ENCODE data around the gene CCS.
A peak's percentile ranks its signal among the peaks of the same experiment; 100 is the strongest.
"Not testable (repeated sequence)": the region's sequence is repeated elsewhere in the genome, so short reads cannot be mapped to it uniquely, and the experiment has no call there.

CCS gene

GRCh38 chr11:66628061-66628603 lies 35.1 kb downstream of the CCS start:
- DNase-seq, result no peak

GRCh38 chr11:66629356-66629755 lies 36.4 kb downstream of the CCS start:
- DNase-seq, result no peak

DNA sequence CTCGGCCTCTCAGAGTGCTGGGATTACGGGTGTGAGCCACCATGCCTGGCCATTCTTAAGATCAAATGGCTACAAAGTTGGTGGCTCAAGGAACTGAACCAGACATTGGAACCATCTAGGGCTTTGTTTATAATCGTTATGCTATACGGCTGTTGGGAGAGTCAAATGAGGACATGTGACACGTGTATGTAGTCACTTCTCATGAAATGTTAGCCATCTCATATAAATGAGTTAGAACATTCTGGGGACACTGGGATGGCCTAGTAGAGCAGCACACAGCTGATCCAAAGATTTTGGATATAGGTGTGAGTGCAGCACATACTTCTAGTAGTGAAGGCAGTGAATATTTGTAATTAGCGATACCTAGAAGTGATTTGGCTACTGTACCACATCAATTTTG lies 38.9 kb downstream of the CCS start:
- DNase-seq, result no peak

DNA sequence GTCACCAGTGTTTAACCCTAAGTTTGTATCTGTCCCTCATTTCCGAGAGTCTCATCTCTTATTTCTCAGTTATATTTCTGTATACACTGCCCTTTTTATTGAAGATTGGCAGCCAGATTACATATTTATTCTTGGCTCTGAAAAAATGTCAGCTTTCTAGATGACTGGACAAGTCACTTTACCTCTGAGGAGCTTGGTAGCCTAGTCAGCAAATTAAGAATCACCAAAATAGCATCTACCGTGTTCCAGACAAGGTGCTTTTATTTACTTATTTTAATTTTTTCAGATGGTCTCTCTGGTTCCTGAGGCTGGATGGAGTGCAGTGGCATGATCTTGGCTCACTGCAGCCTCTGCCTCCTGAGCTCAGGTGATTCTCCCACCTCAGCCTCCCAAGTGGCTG lies 40.0 kb downstream of the CCS start:
- no peak for DNase-seq

GRCh38 chr11:66636411-66636810 lies 43.4 kb downstream of the CCS start:
- no peak for DNase-seq

- no peak for DNase-seq
Measured at GRCh38 chr11:66637557-66638176, 44.7 kb downstream of the CCS start.

GRCh38 chr11:66638177-66639065 lies 45.4 kb downstream of the CCS start, which contains the start of gene RBM4:
Gene RBM4 (plus strand): TSS chr11:66638703. CDS start chr11:66639712, 1,009 bp downstream.
- DNase-seq, result peak; percentile 99

DNA sequence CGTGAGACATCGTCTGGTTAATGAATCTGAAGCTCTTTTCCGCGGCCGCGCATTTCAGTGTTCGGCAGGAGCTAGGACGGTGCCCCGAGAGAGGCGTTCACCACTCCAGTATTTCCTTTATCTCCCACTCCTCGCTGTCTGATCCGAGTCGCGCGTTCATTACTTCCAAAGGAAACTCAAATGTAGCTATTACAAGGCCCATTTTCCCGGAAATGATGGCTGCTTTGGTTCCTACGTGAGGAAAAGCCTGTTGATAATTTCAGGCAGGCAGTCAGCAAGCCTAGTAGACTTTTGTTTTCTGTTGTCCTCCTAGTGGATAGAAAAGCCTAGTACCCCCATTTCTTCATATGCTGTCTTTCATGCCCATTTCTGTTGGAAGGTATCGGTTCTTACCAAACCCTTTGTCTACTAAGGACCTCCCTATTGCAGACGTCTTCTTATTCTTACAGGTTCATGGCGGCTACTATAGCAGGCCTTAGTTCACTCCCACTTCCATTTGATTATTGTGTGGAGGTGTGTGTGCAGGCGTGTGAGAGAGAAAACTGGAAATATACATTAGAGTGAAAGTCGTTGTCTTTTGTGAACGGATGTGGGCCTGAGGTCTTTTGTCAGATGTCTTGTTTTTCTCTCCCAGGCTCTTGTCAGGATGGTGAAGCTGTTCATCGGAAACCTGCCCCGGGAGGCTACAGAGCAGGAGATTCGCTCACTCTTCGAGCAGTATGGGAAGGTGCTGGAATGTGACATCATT lies 46.3 kb downstream of the CCS start:
- no peak for DNase-seq

DNA sequence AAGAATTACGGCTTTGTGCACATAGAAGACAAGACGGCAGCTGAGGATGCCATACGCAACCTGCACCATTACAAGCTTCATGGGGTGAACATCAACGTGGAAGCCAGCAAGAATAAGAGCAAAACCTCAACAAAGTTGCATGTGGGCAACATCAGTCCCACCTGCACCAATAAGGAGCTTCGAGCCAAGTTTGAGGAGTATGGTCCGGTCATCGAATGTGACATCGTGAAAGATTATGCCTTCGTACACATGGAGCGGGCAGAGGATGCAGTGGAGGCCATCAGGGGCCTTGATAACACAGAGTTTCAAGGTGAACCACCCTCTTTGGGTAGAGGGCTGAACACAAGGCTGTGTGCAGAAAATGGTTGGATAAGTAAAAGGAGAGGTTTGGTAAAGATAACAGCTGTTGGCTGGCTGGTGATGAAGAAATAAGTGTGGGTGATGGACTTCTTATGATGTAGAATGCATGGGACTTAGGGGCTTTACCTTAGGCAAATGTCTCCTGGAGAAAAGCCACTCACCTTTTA lies 46.9 kb downstream of the CCS start:
- not testable (repeated sequence) for DNase-seq

GRCh38 chr11:66641834-66642233 lies 48.8 kb downstream of the CCS start:
- DNase-seq, result no peak

GRCh38 chr11:66643745-66644437 lies 50.9 kb downstream of the CCS start:
- no peak for DNase-seq

GRCh38 chr11:66646828-66647227 lies 53.8 kb downstream of the CCS start:
- DNase-seq, result no peak

DNA sequence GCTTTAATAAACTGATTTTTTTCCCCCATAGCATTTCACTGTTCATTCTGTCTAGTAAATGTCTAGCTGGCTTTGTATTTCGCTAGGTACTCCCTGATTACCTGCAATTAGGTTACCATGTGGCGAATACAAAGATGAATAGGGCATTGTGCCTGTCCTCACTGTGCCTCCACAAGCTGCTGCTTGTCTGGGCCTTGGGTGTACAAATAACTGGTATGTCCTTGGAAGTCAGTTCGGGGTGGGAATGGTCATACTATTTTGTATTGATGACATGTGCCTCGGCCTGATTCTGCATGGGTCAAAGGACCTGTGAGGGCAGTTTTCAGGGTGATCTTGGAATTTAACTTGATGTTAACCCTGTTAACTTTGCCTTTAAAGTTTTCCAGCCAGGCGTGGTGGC lies 56.9 kb downstream of the CCS start:
- DNase-seq, result no peak

DNA sequence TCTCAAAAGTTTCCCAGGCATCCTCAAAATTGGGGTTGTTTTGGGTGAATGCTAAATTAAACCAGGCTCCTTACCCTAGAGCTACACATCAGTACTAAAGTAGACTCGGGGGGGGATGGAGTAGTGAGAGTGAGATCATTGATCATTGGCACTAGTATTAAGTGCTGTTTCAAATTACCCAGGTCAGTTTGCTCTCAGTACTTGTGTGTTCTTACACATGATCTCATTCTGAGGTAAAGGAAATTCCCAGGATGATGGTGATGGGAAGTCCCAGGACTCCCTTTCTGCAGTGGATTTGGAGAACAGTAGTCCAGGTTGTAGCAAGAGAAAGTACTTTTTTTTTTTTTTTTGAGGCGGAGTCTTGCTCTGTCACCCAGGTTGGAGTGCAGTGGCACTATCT lies 58.0 kb downstream of the CCS start:
- peak; percentile 25 for DNase-seq

GRCh38 chr11:66652651-66653050 lies 59.7 kb downstream of the CCS start:
- DNase-seq, result no peak

GRCh38 chr11:66653123-66653522 lies 60.1 kb downstream of the CCS start:
- peak; percentile 38 for DNase-seq

All from kidney glomerular epithelial cell (primary cell).